C4-2B (cell line): Measurements from ENCODE around the gene CYYR1.

Source experiments
- ZFX ChIP-seq: fragments of 450-650 bp; IDR thresholded peaks from 2 replicates; pipeline ENCODE4 v1.6.1; 2017
- TF ChIP-seq, protein P1 (sequence below): fragments of 450-650 bp; conservative IDR thresholded peaks from 2 replicates; pipeline ENCODE4 v1.5.1; 2017; ENCODE audit warnings: mild to moderate bottlenecking

- TF ChIP-seq, protein P1, sequence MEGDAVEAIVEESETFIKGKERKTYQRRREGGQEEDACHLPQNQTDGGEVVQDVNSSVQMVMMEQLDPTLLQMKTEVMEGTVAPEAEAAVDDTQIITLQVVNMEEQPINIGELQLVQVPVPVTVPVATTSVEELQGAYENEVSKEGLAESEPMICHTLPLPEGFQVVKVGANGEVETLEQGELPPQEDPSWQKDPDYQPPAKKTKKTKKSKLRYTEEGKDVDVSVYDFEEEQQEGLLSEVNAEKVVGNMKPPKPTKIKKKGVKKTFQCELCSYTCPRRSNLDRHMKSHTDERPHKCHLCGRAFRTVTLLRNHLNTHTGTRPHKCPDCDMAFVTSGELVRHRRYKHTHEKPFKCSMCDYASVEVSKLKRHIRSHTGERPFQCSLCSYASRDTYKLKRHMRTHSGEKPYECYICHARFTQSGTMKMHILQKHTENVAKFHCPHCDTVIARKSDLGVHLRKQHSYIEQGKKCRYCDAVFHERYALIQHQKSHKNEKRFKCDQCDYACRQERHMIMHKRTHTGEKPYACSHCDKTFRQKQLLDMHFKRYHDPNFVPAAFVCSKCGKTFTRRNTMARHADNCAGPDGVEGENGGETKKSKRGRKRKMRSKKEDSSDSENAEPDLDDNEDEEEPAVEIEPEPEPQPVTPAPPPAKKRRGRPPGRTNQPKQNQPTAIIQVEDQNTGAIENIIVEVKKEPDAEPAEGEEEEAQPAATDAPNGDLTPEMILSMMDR = no peak
- TF ChIP-seq ZFX = no peak
Measured at GRCh38 chr21:26522704-26523103, 50.4 kb downstream of the CYYR1 start.
